GDM1 (cell line): ENCODE measurements around the gene CLTCL1.

Experiments used
- DNase-seq: peaks from one replicate; lab custom pipeline; 2025; lab: John Stamatoyannopoulos, UW

Gene CLTCL1

GRCh38 chr22:19244600-19245352 lies 46.7 kb downstream of the CLTCL1 start:
- DNase-seq, result no peak

DNA sequence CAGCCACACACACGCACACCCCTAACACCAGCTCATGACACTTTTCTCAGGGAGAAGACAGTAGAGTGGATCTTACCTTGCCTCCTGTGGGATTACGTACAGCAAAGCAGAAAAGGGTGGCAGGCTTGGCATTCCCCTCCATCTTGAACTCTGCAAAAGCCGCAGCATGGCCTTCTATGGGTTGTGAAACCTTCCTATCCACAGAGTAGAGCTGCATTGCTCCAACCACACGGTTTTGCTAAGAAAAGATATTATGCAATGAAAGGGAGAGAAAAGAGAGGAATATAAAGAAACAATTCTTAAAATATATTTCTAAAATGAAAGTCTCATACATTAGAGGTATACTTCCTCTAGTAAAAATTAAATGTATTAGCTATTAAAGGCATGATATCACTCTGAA lies 48.8 kb downstream of the CLTCL1 start:
- no peak for DNase-seq

GRCh38 chr22:19241593-19241906 lies 50.0 kb downstream of the CLTCL1 start:
- no peak for DNase-seq

- DNase-seq, result no peak
Observed at GRCh38 chr22:19240813-19241592, 50.5 kb downstream of the CLTCL1 start.

DNA sequence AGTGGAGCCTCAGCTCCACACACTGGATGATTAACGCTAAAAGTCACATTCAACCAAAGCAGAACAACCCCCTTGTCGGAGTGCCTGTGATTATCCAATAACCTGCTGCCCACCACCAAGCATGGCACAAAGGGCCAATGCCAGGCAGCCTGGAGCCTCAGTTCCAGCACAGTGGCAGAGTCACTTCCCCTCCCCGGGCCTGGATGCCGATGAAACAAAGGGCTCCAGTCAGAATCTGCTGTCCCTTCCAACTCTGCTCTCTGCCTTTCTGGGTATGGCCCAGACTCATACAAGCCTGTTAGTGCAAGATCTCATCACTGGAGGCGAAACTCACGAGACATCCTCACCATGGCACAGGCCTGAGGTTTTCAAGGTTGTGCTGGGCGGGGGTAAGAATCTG lies 52.1 kb downstream of the CLTCL1 start:
- DNase-seq, result no peak

DNA sequence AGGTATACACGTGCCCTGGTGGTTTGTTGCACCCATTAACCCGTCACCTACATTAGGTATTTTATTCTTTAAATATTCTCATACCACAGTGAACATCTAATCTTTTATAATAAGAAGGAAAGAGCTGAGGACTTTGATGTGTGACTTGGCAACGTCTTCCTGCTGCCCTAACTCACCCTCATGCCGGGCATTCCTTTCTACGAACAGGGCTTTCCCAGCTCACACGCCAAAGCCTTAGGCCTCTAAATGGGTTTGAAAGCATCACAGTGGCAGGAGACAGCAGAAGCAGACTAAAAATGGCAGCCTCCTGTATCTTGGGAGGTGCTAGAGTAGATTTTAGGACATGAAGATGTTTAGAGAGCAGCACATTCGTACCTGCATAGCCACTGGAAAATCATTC lies 52.6 kb downstream of the CLTCL1 start:
- no peak for DNase-seq

GRCh38 chr22:19235874-19236273 lies 55.6 kb downstream of the CLTCL1 start:
- DNase-seq, result no peak

DNA sequence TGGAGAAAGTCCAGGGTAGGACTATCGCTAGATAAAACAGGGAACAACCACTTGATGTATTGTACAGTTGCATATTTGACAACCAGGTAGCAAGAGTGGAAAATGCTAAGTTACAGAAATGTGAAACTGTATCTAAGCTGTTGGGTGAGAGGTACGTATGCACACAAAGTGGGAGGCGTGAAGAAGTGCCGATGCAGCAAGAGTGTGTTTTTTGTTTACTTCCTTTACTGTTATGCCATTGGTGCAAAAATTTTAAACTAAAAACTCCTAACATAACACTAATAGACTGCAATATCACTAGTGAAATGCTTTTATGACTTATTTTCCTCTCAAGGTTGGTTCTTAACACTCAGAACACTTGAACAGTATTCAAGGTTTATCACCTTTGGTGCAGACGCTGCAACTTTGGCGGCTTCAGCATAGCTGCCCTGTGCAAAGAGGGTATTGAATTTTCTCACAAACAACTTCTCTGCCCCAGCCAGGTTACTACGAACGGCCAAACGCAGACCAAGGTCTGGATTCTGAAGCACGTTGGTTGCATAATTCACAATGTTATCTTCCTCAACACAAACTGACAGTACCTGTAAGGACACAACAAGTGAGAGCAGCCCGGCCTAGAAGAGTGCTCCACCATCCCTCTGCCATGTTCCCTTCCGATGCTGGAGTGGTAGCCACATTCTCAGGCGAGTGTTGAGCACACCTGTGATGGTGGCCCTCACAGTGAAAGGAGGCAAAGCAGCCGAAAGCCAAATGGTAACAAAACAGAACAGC lies 57.2 kb downstream of the CLTCL1 start:
- no peak for DNase-seq

- no peak for DNase-seq
Observed at GRCh38 chr22:19233189-19233661, 58.3 kb downstream of the CLTCL1 start.

GRCh38 chr22:19232623-19233022 lies 58.9 kb downstream of the CLTCL1 start:
- DNase-seq, result no peak

DNA sequence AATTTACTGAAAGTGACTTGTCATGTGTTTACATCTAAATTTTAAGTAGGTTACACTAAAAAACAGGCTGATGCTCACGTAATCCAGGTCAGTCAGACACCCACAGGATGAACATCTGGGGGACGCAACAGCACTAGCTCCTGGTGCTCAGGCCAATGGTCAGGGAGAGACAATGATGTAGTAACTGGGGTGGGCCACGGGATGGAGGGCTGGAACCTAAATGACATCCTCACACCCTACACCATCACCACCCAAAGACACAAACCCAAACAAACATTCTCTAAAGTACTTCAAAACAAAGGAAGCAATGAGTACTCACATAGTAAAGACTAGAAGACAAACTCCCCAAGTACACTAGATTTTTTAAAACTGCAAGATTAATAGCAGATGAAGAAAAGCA lies 59.5 kb downstream of the CLTCL1 start:
- DNase-seq, result no peak

- no peak for DNase-seq
Observed at GRCh38 chr22:19229600-19229999, 61.9 kb downstream of the CLTCL1 start.

DNA sequence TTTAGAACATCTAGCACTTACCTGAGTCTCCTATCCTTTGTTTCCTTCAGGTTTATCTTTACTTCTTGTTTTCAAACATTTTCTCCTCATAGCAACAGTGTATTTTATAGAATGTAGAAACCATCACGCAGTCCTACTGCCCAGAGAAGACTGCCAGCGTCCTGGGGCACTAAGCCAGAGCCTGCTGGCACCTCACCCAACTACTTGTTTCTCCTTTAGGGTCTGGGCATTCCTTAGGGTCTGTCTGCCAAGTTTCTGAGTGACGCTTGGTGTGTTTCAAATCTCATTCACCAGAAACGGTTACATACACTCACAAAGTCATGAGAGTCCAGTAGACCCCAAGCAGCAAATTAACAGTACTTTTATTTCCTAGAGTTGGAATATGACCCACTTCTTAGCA lies 63.3 kb downstream of the CLTCL1 start:
- no peak for DNase-seq

DNA sequence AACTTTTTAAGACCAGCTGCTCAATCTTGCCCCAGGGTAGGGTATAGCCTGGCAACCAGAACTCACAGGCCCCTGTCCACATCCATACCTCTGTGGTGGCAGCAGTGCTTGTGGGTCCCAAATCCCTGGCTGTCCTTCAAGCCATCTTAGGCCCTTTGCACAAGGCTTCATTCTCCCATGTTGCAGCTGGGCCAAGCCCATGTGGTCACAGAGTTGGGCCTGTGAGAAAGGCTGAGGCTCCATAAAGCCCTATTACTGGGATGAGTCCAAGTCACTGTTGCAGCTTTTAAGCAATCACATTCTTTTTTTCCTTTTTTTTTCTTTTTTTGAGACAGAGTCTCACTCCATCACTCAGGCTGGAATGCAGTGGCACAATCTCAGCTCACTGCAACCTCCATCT lies 65.1 kb downstream of the CLTCL1 start:
- DNase-seq, result no peak

GRCh38 chr22:19225560-19225959 lies 66.0 kb downstream of the CLTCL1 start:
- no peak for DNase-seq

DNA sequence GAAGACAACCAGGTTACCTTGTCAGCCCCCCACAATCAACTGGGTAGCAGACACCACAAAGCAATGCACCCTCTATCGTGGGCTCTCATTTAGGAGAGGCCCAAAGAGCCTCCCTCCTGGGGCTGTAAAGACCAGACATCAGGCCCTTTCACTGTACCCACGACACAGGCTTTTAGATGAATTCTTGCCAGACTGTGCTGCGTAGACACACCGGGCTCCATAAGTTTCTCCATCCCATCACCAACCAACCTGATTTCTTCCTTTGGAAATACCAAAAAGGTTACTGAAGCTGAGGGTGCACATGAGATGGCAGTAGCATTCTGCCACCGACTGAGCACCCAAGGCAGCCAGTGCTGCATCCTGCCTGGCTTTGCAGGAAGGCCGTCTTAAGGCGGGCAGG lies 66.5 kb downstream of the CLTCL1 start:
- DNase-seq, result no peak

GRCh38 chr22:19224557-19224956 lies 67.0 kb downstream of the CLTCL1 start:
- no peak for DNase-seq

- DNase-seq, result no peak
Observed at GRCh38 chr22:19223617-19224016, 67.9 kb downstream of the CLTCL1 start.

DNA sequence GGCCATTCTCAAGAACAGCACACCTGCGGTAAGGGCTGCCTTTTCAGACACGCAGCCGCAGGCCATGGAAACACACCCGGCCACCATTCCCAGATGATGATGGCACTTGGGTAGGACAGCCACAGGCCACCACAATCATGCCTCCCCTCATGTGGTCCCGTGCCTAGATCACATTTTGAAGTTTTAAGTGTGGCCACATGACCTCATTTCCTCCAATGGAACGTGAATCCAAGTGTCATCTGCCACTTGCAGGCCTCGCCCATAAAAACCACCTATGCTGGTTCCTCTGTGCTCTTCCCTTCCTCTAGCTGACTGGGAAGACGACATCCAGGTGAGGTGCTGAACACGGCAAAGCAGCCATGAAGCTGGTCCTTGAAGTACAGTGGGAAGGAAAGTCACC lies 68.4 kb downstream of the CLTCL1 start:
- no peak for DNase-seq

- no peak for DNase-seq
Observed at GRCh38 chr22:19222242-19223005, 69.1 kb downstream of the CLTCL1 start.

DNA sequence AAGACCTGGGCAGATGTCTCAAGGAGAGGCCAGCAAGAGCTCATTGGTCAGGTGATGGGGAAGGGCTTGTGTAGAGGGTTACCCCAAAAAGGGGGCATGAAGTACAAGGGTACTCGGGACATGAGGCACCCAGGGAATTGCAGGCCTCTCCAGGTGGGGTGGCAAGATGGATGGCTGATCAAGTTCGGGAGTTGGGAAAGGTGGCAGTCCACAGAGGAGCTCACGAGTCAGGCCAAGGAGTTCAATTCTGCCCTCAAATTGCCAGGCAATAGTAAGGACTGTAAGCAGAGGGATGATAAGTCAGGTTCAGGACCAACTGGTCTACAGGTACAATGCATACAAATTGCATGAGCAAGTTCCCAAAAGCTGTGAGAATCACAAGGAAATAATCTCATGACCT lies 70.7 kb downstream of the CLTCL1 start:
- no peak for DNase-seq
